Transverse colon (tissue), 4 donors: ENCODE measurements around the gene RAB40A.
"Not testable (repeated sequence)": the region's sequence is repeated elsewhere in the genome, so short reads cannot be mapped to it uniquely, and the experiment has no call there.

Experiments used
- CTCF ChIP-seq, 5 experiments: fragments of 200-600 bp in 3 of 5; fragments of 450-650 bp in 2 of 5; sonication (generic) in 3 of 5; IDR thresholded peaks; 1 replicate in 2 of 5; 2 replicates in 3 of 5; pipeline ENCODE4 v1.5.1; 2016 to 2017; ENCODE audit warnings: antibody characterized with exemption in 5 of 5, inconsistent platforms in 3 of 5, mild to moderate bottlenecking in 2 of 5, moderate library complexity in 1 of 5
- POLR2AphosphoS5 ChIP-seq, 3 donors: sonication (generic); formaldehyde crosslinking; IDR thresholded peaks; one replicate each; pipeline ENCODE4 v1.6.1; 2016; ENCODE audit warnings: antibody characterized with exemption in 3 of 3

GRCh38 chrX:103493578-103493977, 25.7 kb downstream of the RAB40A start:
- not testable (repeated sequence) for TF ChIP-seq POLR2AphosphoS5, CTCF (IDR thresholded peaks at IDR 0.05)
